Astrocyte (in vitro differentiated cells and primary cell): ENCODE results near the gene HIGD2B. TPM values are rescaled to one million over a fixed set of nuclear protein-coding genes. Genes with fewer than 3 reads are reported as not detected.
"Not testable (repeated sequence)": the region's sequence is repeated elsewhere in the genome, so short reads cannot be mapped to it uniquely, and the experiment has no call there.

Source experiments
- DNase-seq: peaks from one replicate; pipeline ENCODE4 v3.0.0-alpha.2; 2010; ENCODE audit warnings: low read depth
- FAIRE-seq: peaks from 2 replicates; lab custom pipeline; 2011; peaks lifted over from hg19 to GRCh38; lab: Jason Lieb, UNC
- H2AFZ ChIP-seq: 2 replicates; pipeline ENCODE4 v1.6.0; 2012; ENCODE audit warnings: low read depth, low read length, inconsistent platforms
- H3K27ac ChIP-seq: 2 replicates; pipeline ENCODE4 v1.5.1; 2011; ENCODE audit warnings: low read depth, low read length, inconsistent platforms
- H3K27me3 ChIP-seq: 2 replicates; pipeline ENCODE4 v1.6.0; 2011; ENCODE audit warnings: low read length, inconsistent platforms; ENCODE audit not compliant: insufficient read depth
- H3K36me3 ChIP-seq: 2 replicates; pipeline ENCODE4 v1.5.1; 2011; ENCODE audit warnings: low read length, inconsistent platforms; ENCODE audit not compliant: insufficient read depth
- H3K4me1 ChIP-seq: 2 replicates; pipeline ENCODE4 v1.5.1; 2011; ENCODE audit warnings: low read length, inconsistent platforms; ENCODE audit not compliant: insufficient read depth
- H3K4me2 ChIP-seq: 2 replicates; pipeline ENCODE4 v1.6.0; 2012; ENCODE audit warnings: low read length, inconsistent platforms
- H3K4me3 ChIP-seq: 2 replicates; pipeline ENCODE4 v1.5.1; 2011; ENCODE audit warnings: low read depth, mild to moderate bottlenecking, low read length, inconsistent platforms; ENCODE audit not compliant: insufficient read depth
- H3K79me2 ChIP-seq: 2 replicates; pipeline ENCODE4 v1.6.0; 2012; ENCODE audit warnings: mild to moderate bottlenecking, low read length, inconsistent platforms; ENCODE audit not compliant: insufficient read depth
- H3K9ac ChIP-seq: 2 replicates; pipeline ENCODE4 v1.6.0; 2012; ENCODE audit warnings: mild to moderate bottlenecking, low read length, inconsistent platforms
- H3K9me3 ChIP-seq: 2 replicates; pipeline ENCODE4 v1.5.1; 2012; ENCODE audit warnings: low read depth, mild to moderate bottlenecking, low read length, inconsistent platforms; ENCODE audit not compliant: insufficient read depth
- H4K20me1 ChIP-seq: 2 replicates; pipeline ENCODE4 v1.6.0; 2012; ENCODE audit warnings: low read length, inconsistent platforms; ENCODE audit not compliant: insufficient read depth
- H3K27ac Mint-ChIP-seq: one replicate; pipeline ENCODE4 v1.8.0; 2021; ENCODE audit warnings: mild to moderate bottlenecking, mixed read lengths; ENCODE audit not compliant: unreplicated experiment
- H3K27me3 Mint-ChIP-seq: one replicate; pipeline ENCODE4 v1.8.0; 2021; ENCODE audit warnings: low read depth, mixed read lengths; ENCODE audit not compliant: unreplicated experiment
- H3K36me3 Mint-ChIP-seq: one replicate; pipeline ENCODE4 v1.8.0; 2021; ENCODE audit warnings: low read depth, mixed read lengths; ENCODE audit not compliant: unreplicated experiment
- H3K4me1 Mint-ChIP-seq: one replicate; pipeline ENCODE4 v1.8.0; 2021; ENCODE audit warnings: low read depth, mixed read lengths; ENCODE audit not compliant: unreplicated experiment
- H3K4me3 Mint-ChIP-seq: one replicate; pipeline ENCODE4 v1.8.0; 2021; ENCODE audit warnings: mild to moderate bottlenecking, moderate library complexity, mixed read lengths; ENCODE audit not compliant: unreplicated experiment
- H3K9me3 Mint-ChIP-seq: one replicate; pipeline ENCODE4 v1.8.0; 2021; ENCODE audit warnings: mild to moderate bottlenecking, mixed read lengths; ENCODE audit not compliant: unreplicated experiment
- CTCF ChIP-seq: IDR thresholded peaks from 2 replicates; pipeline ENCODE4 v1.5.1; 2011; ENCODE audit warnings: low read depth, mild to moderate bottlenecking, inconsistent platforms, low read length, moderate library complexity; ENCODE audit not compliant: insufficient read depth
- EZH2 ChIP-seq: IDR thresholded peaks from 2 replicates; pipeline ENCODE4 v1.6.1; 2012; ENCODE audit warnings: mild to moderate bottlenecking, low read length, inconsistent platforms; ENCODE audit not compliant: insufficient read depth
- total RNA-seq: library from RNA; stranded (reverse); gene quantifications from 2 replicates; pipeline ENCODE4 v1.2.1, GENCODE V29; 2021

HIGD2B gene
- total RNA-seq, 1 donor from 2014 or later = not detected

GRCh38 chr15:72725446-72725845 is 39.5 kb upstream of the HIGD2B start:
- Histone ChIP-seq H3K79me2 (no peaks in the 10 kb centered on the region), H3K9ac (no peak overlapping the region), H3K4me3 (no peak overlapping the region), H3K4me1 (no peaks in the 10 kb centered on the region), H3K36me3 (no peaks in the 10 kb centered on the region), H3K27ac (no peak overlapping the region), H3K9me3 (no peaks in the 10 kb centered on the region), H4K20me1 (no peaks in the 10 kb centered on the region), H2AFZ (no peak overlapping the region), H3K4me2 (no peak overlapping the region), H3K27me3 (no peaks in the 10 kb centered on the region)
- FAIRE-seq (no peak), DNase-seq (no peak)
- peaks cover 3% of the 10 kb centered on the region for H3K36me3 Mint-ChIP-seq
- H3K27ac Mint-ChIP-seq = no peak overlapping the region
- no peaks in the 10 kb centered on the region for H3K4me1 Mint-ChIP-seq
- no peaks in the 10 kb centered on the region for H3K27me3 Mint-ChIP-seq
- no peak overlapping the region for H3K4me3 Mint-ChIP-seq
- TF ChIP-seq EZH2 (no peak), CTCF (no peak)
- H3K9me3 Mint-ChIP-seq = no peaks in the 10 kb centered on the region

- DNase-seq (peak; percentile 25), FAIRE-seq (no peak)
- H3K4me2 ChIP-seq = no peak overlapping the region
- H3K27me3 Mint-ChIP-seq = no peaks in the 10 kb centered on the region
- TF ChIP-seq EZH2 (no peak), CTCF (no peak)
- H3K9ac ChIP-seq = no peak overlapping the region
- no peaks in the 10 kb centered on the region for H3K27me3 ChIP-seq
- peaks cover 3% of the 10 kb centered on the region for H3K36me3 Mint-ChIP-seq
- H3K36me3 ChIP-seq = no peaks in the 10 kb centered on the region
- no peak overlapping the region for H2AFZ ChIP-seq
- H3K9me3 Mint-ChIP-seq = no peaks in the 10 kb centered on the region
- H3K27ac ChIP-seq = no peak overlapping the region
- no peaks in the 10 kb centered on the region for H3K4me1 Mint-ChIP-seq
- no peaks in the 10 kb centered on the region for H3K9me3 ChIP-seq
- no peak overlapping the region for H3K4me3 Mint-ChIP-seq
- no peak overlapping the region for H3K27ac Mint-ChIP-seq
- H4K20me1 ChIP-seq = no peaks in the 10 kb centered on the region
- H3K79me2 ChIP-seq = no peaks in the 10 kb centered on the region
- no peak overlapping the region for H3K4me3 ChIP-seq
- no peaks in the 10 kb centered on the region for H3K4me1 ChIP-seq
Measured at GRCh38 chr15:72724028-72724427, 38.0 kb upstream of the HIGD2B start.

- Mint-ChIP-seq H3K27me3 (no peaks in the 10 kb centered on the region), H3K9me3 (no peaks in the 10 kb centered on the region), H3K4me3 (no peak overlapping the region), H3K4me1 (no peaks in the 10 kb centered on the region), H3K27ac (no peak overlapping the region), H3K36me3 (peaks cover 7% of the 10 kb centered on the region)
- H3K36me3 ChIP-seq = no peaks in the 10 kb centered on the region
- no peaks in the 10 kb centered on the region for H4K20me1 ChIP-seq
- no peak overlapping the region for H3K4me2 ChIP-seq
- no peaks in the 10 kb centered on the region for H3K9me3 ChIP-seq
- no peak overlapping the region for H3K27ac ChIP-seq
- TF ChIP-seq CTCF = peak; percentile 90
- no peak for TF ChIP-seq EZH2
- no peaks in the 10 kb centered on the region for H3K4me1 ChIP-seq
- no peak overlapping the region for H2AFZ ChIP-seq
- FAIRE-seq (peak; percentile 77), DNase-seq (peak; percentile 45)
- no peaks in the 10 kb centered on the region for H3K27me3 ChIP-seq
- no peaks in the 10 kb centered on the region for H3K79me2 ChIP-seq
- H3K9ac ChIP-seq = no peak overlapping the region
- no peak overlapping the region for H3K4me3 ChIP-seq
Measured at GRCh38 chr15:72722071-72722696, 36.2 kb upstream of the HIGD2B start.

GRCh38 chr15:72708551-72709303 is 22.7 kb upstream of the HIGD2B start:
- peaks cover 12% of the 10 kb centered on the region for H3K4me1 Mint-ChIP-seq
- DNase-seq, H3K9ac ChIP-seq, H3K79me2 ChIP-seq, FAIRE-seq, H3K27me3 Mint-ChIP-seq, H3K9me3 ChIP-seq, H3K36me3 Mint-ChIP-seq, H3K36me3 ChIP-seq, H3K27ac Mint-ChIP-seq, H3K9me3 Mint-ChIP-seq, H3K4me1 ChIP-seq, H3K4me3 ChIP-seq, H2AFZ ChIP-seq, H4K20me1 ChIP-seq, H3K4me3 Mint-ChIP-seq, H3K27me3 ChIP-seq, H3K4me2 ChIP-seq, H3K27ac ChIP-seq: not testable (repeated sequence)
